ENCODE results near the gene IL1RAPL1.

IL1RAPL1 gene

GRCh38 chrX:29042341-29042740, 455.1 kb downstream of the IL1RAPL1 start (continued):
- TF ChIP-seq, protein P1, sequence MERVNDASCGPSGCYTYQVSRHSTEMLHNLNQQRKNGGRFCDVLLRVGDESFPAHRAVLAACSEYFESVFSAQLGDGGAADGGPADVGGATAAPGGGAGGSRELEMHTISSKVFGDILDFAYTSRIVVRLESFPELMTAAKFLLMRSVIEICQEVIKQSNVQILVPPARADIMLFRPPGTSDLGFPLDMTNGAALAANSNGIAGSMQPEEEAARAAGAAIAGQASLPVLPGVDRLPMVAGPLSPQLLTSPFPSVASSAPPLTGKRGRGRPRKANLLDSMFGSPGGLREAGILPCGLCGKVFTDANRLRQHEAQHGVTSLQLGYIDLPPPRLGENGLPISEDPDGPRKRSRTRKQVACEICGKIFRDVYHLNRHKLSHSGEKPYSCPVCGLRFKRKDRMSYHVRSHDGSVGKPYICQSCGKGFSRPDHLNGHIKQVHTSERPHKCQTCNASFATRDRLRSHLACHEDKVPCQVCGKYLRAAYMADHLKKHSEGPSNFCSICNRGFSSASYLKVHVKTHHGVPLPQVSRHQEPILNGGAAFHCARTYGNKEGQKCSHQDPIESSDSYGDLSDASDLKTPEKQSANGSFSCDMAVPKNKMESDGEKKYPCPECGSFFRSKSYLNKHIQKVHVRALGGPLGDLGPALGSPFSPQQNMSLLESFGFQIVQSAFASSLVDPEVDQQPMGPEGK (CRISPR knock-in tag; IDR thresholded peaks at IDR 0.05; ENCODE audit: borderline replicate concordance), result no peak
- no peak for TF ChIP-seq ZFP30 (CRISPR knock-in tag; IDR thresholded peaks at IDR 0.05)

- no peak for ATAC-seq
- TF ChIP-seq ARNTL (CRISPR knock-in tag; IDR thresholded peaks at IDR 0.05; ENCODE audit: borderline replicate concordance, low read depth) (no peak), CSDC2 (CRISPR knock-in tag; IDR thresholded peaks at IDR 0.05) (no peak), GLIS3 (CRISPR knock-in tag; IDR thresholded peaks at IDR 0.05) (no peak), TOX (CRISPR knock-in tag; IDR thresholded peaks at IDR 0.05; ENCODE audit: borderline replicate concordance) (no peak), PPARA (CRISPR knock-in tag; IDR thresholded peaks at IDR 0.05; ENCODE audit: borderline replicate concordance) (no peak), ZNF70 (CRISPR knock-in tag; IDR thresholded peaks at IDR 0.05) (no peak), BACH2 (CRISPR knock-in tag; IDR thresholded peaks at IDR 0.05; ENCODE audit: borderline replicate concordance) (no peak), ZFP30 (CRISPR knock-in tag; IDR thresholded peaks at IDR 0.05) (no peak), ZC3H10 (CRISPR knock-in tag; IDR thresholded peaks at IDR 0.05) (no peak), OSR1 (CRISPR knock-in tag; IDR thresholded peaks at IDR 0.05) (no peak)
- TF ChIP-seq, protein P2, sequence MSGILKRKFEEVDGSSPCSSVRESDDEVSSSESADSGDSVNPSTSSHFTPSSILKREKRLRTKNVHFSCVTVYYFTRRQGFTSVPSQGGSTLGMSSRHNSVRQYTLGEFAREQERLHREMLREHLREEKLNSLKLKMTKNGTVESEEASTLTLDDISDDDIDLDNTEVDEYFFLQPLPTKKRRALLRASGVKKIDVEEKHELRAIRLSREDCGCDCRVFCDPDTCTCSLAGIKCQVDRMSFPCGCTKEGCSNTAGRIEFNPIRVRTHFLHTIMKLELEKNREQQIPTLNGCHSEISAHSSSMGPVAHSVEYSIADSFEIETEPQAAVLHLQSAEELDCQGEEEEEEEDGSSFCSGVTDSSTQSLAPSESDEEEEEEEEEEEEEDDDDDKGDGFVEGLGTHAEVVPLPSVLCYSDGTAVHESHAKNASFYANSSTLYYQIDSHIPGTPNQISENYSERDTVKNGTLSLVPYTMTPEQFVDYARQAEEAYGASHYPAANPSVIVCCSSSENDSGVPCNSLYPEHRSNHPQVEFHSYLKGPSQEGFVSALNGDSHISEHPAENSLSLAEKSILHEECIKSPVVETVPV (CRISPR knock-in tag; IDR thresholded peaks at IDR 0.05), result no peak
These were observed 456.5 kb downstream of the IL1RAPL1 start for GRCh38 chrX:29043746-29044145.

GRCh38 chrX:29044423-29045184, 457.4 kb downstream of the IL1RAPL1 start:
- ATAC-seq, result peak; percentile 72; the same call in 2 of the 3 replicates

More at GRCh38 chrX:29044423-29045184, 457.4 kb downstream of the IL1RAPL1 start:
- TF ChIP-seq ZFP3 (CRISPR knock-in tag; IDR thresholded peaks at IDR 0.05), result no peak
- no peak for TF ChIP-seq GLIS3 (CRISPR knock-in tag; IDR thresholded peaks at IDR 0.05)
- TF ChIP-seq ESRRG (CRISPR knock-in tag; IDR thresholded peaks at IDR 0.05), result no peak
- TF ChIP-seq OSR1 (CRISPR knock-in tag; IDR thresholded peaks at IDR 0.05), result no peak
- TF ChIP-seq ZNF8 (CRISPR knock-in tag; IDR thresholded peaks at IDR 0.05), result no peak
- TF ChIP-seq, protein P2 (CRISPR knock-in tag; IDR thresholded peaks at IDR 0.05), result no peak
- TF ChIP-seq ZNF565 (CRISPR knock-in tag; conservative IDR thresholded peaks at IDR 0.05; ENCODE audit: low read depth), result no peak
- TF ChIP-seq PPARA (CRISPR knock-in tag; IDR thresholded peaks at IDR 0.05; ENCODE audit: borderline replicate concordance), result no peak
- no peak for TF ChIP-seq POU6F1 (CRISPR knock-in tag; IDR thresholded peaks at IDR 0.05; ENCODE audit: borderline replicate concordance, low read depth)
- no peak for TF ChIP-seq BACH2 (CRISPR knock-in tag; IDR thresholded peaks at IDR 0.05; ENCODE audit: borderline replicate concordance)
- no peak for TF ChIP-seq ISL1 (CRISPR knock-in tag; IDR thresholded peaks at IDR 0.05)
- TF ChIP-seq, protein P1 (CRISPR knock-in tag; IDR thresholded peaks at IDR 0.05; ENCODE audit: borderline replicate concordance), result no peak

Data from SK-N-SH treated with all-trans-retinoic acid at 6 μM for 48 hours (cell line).